AG04449 (cell line): ENCODE results near the gene HK3.

Source experiments
- CTCF ChIA-PET: fragments of 350-600 bp; formaldehyde crosslinking; extraction: SDS; loops from one replicate; lab custom pipeline; 2021; ENCODE audit warnings: antibody characterized with exemption; lab: Yijun Ruan, JAX
- POLR2A ChIA-PET: fragments of 400-600, 350-600 bp; formaldehyde crosslinking; extraction: SDS; loops from one replicate; lab custom pipeline; 2020; ENCODE audit warnings: antibody characterized with exemption, inconsistent platforms; lab: Yijun Ruan, JAX
- DNase-seq: peaks from one replicate; pipeline ENCODE4 v3.0.0-alpha.2; 2010; ENCODE audit warnings: low read depth, low spot score
- H3K4me3 ChIP-seq: 2 replicates; pipeline ENCODE4 v1.5.1; 2011; ENCODE audit warnings: low read depth, mild to moderate bottlenecking, control low read depth, low read length
- CTCF ChIP-seq: IDR thresholded peaks from one replicate; pipeline ENCODE4 v1.5.1; 2011; ENCODE audit warnings: mild to moderate bottlenecking, moderate library complexity, low read length, control low read depth, inconsistent platforms; ENCODE audit not compliant: insufficient read depth; ENCODE audit errors: missing control alignments

Gene HK3

GRCh38 chr5:176853151-176853778 lies 45.9 kb downstream of the HK3 start:
- DNase-seq, result no peak

DNA sequence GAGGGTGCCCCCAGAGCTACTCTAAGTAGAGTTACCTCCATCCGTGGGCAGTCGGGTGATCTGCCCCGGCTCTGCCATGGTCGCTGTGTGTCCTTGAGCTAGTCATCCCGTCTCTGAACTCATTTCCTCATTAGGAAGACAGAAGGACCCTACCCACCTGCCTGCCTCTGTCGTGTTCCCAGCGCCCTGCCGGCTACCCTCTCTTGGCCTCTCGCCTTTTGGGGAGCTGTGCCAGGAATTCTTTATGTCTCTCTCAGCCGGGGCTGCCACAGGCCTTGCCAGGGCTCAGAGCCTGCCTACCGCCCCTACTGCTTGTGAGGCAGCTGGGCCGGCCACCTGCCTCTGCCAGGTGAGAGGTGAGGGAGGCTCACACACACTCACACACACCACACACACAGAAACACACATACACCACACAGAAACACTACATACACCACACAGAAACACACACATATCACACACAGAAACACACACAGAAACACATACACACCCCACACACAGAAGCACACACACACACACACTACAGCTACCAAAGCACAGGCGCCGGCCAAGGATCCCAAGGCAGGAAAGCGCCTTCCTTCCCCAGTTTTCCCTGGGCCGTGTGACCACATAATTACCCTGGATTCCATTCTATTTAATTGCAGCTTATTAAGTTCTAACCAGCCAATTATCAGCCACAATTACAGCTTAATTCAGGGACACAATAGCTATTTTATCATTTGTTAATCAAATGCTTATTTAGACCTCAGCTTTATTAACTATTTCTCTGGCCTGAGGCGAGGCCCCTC lies 47.1 kb downstream of the HK3 start:
- ChIA-PET POLR2A (no interaction called here), CTCF (no interaction called here)
- DNase-seq, result no peak
- TF ChIP-seq CTCF, result no peak
- no peak overlapping the region for H3K4me3 ChIP-seq

More at GRCh38 chr5:176853151-176853778, 45.9 kb downstream of the HK3 start:
- POLR2A ChIA-PET, result no interaction called here
- CTCF ChIA-PET, result no interaction called here
- no peak overlapping the region for H3K4me3 ChIP-seq
- TF ChIP-seq CTCF, result no peak

GRCh38 chr5:176851380-176851779 lies 47.8 kb downstream of the HK3 start:
- TF ChIP-seq CTCF, result no peak
- ChIA-PET POLR2A (no interaction called here), CTCF (no interaction called here)
- no peak for DNase-seq
- H3K4me3 ChIP-seq, result no peak overlapping the region

DNA sequence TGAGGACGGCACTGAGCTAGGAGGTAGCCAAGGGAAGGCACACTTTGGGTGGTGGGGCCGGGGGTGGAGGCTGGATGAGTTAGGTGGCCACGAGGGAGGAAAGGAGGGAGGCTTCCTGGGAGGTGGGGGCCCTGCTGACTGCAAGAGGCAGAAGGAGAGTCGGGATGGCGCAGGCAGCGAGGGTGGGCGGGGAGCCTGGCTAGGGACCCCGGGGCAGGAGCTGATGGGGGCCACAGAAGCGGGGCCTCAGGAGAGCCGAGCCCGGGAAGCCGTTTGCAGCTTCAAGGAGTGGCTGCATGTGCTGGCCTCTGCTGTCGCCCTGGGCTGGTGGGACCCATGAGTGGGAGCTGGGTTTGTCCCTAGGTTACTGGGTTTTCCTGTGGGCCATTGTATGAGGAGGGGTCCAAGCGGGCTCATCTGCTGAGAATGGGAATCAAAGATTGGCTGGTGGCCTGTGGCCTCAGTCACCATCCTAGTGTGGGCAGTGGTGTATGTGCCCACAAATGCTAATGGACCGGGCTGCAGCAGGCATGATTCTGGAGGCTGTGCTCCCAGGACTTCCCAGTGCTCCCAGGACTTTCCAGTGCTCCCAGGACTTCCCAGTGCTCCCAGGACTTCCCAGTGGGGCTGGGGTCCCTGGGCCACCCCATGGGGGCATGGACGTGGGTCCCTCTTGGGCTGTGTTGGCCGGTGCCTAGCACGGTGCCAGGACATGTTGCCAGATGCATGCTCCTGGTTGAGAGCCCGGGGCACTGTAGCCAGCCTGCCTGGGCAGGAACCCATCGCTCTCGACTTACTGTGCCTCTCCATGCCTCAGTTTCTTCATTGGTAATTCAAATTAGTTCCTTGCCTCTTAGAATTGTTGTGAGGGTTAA lies 48.5 kb downstream of the HK3 start:
- ChIA-PET POLR2A (no interaction called here), CTCF (no interaction called here)
- TF ChIP-seq CTCF, result no peak
- DNase-seq, result no peak
- H3K4me3 ChIP-seq, result no peak overlapping the region

DNA sequence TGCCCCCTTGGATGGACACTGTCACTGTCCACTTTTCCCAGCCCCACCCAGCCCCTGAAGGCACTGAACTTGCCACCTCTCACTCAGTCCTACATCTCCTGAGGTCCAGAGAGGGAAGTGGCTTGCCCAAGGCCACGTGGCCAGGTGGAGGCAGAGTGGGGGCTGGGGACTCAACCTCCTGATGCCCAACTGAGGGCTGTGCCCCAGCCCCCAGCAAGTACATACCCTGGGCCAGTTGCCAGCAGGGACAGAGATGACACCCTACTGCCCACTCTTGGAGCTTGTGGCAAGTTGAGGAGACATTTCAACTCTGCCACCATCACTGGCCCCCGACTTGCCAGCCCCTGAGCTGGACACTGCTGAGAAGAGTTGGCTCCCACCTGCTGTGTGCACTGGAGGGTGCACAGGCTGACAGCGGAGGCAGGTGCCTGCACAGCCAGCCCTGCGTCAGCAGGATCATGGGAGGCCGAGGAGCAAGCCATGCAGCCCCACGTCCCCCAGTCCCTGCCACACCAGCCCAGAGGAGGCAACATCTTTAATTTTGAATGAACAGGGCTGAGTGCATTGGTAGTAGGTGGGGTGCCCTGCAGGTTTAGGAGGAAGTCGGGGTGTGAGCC lies 49.4 kb downstream of the HK3 start:
- no peak for DNase-seq
- no peak for TF ChIP-seq CTCF
- ChIA-PET POLR2A (no interaction called here), CTCF (no interaction called here)
- no peak overlapping the region for H3K4me3 ChIP-seq

DNA sequence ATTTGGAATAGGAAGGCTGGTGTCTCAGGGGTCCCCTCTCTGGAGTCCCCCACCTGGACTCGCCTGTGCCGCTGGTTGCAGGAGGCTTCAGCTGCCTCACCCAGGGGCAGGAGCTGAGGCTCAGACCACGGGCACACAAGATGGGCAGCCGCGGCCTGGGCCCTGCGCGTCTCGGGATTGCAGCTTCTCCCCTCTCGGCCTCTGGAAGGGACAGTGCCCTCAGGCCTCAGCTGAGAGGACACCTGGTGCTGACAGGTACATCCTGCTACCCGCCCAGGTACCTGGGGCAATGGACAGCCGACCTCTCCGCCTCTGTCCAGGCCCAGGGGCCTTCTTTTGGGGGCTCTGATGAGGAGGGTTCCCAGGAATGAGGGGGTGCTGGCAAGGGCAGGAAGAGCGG lies 50.5 kb downstream of the HK3 start:
- H3K4me3 ChIP-seq, result no peak overlapping the region
- DNase-seq, result no peak
- CTCF ChIA-PET, result no interaction called here
- POLR2A ChIA-PET, result no interaction called here
- no peak for TF ChIP-seq CTCF
